Aorta (tissue), 5 donors: ENCODE measurements around the gene RGS6. TPM values are rescaled to one million over a fixed set of nuclear protein-coding genes. Genes with fewer than 3 reads are reported as not detected.
A peak's percentile ranks its signal among the peaks of the same experiment; 100 is the strongest.

Source experiments
- ATAC-seq: fragments of 200-7000 bp; cut with Tn5 transposase; one replicate; pipeline ENCODE4 v1.9.1; 2022; ENCODE audit warnings: moderate library complexity; ENCODE audit not compliant: low FRiP score
- DNase-seq, 2 donors: peaks; one replicate each; pipeline ENCODE4 v3.0.0-alpha.2; 2020
- H3K27ac ChIP-seq, 2 donors: one replicate each; pipeline ENCODE4 v1.5.1; 2013; ENCODE audit warnings: low read length in 2 of 2, mild to moderate bottlenecking in 2 of 2, moderate library complexity in 2 of 2, control low read depth in 1 of 2, inconsistent platforms in 1 of 2, low read depth in 1 of 2
- H3K27me3 ChIP-seq, 2 donors: one replicate each; pipeline ENCODE4 v1.6.1; 2013; ENCODE audit warnings: control low read depth in 1 of 2, low read length in 1 of 2, mild to moderate bottlenecking in 1 of 2, moderate library complexity in 1 of 2; ENCODE audit not compliant: insufficient read depth in 2 of 2, control insufficient read depth in 1 of 2
- H3K36me3 ChIP-seq, 2 donors: one replicate each; pipeline ENCODE4 v1.6.1; 2013; ENCODE audit warnings: control low read depth in 1 of 2, low read length in 1 of 2, mild to moderate bottlenecking in 1 of 2; ENCODE audit not compliant: insufficient read depth in 2 of 2, control insufficient read depth in 1 of 2
- H3K4me1 ChIP-seq, 2 donors: one replicate each; pipeline ENCODE4 v1.6.1; 2013; ENCODE audit warnings: low read length in 2 of 2, control low read depth in 1 of 2, mild to moderate bottlenecking in 1 of 2, moderate library complexity in 1 of 2; ENCODE audit not compliant: insufficient read depth in 2 of 2, control insufficient read depth in 1 of 2
- H3K4me3 ChIP-seq, 2 donors: one replicate each; pipeline ENCODE4 v1.5.1; 2013; ENCODE audit warnings: low read length in 2 of 2, control low read depth in 1 of 2, mild to moderate bottlenecking in 1 of 2
- H3K9me3 ChIP-seq: one replicate; pipeline ENCODE4 v1.6.1; 2013; ENCODE audit warnings: mild to moderate bottlenecking, low read length; ENCODE audit not compliant: control insufficient read depth
- WGBS, 2 donors: extraction: QIAGEN DNeasy Blood & Tissue Kit; methylation state at CpG; one replicate each; pipeline ENCODE4 v1.1.7; 2013; 5-methylcytosine and 5-hydroxymethylcytosine counted together
- intact Hi-C, 2 donors: fragments of 100-400 bp; cut with DNase I; formaldehyde crosslinking; loops; one replicate each; pipeline versions ENCODE4 v1.14.2 to v1.15.0; 2022
- polyA plus RNA-seq, 2 donors: library from polyadenylated mRNA; stranded (reverse); fragments of 200-250 nt; gene quantifications; one replicate each; pipeline ENCODE4 v1.2.3, GENCODE V29; 2013
- total RNA-seq, 2 donors: library from RNA; stranded (reverse); fragmentation: NEBNext Ultra II Directional; extraction: Animal tissue kit (Norgen Biotek cat#: 25700); gene quantifications; one replicate each; pipeline ENCODE4 v1.2.1, GENCODE V29; 2021
- donor health status: healthy with polysubstance abuse.
- donor health status: Bipolar disorder and iron deficiency.
- donor health status: DM: no; HTN: no; CAD: no.
- donor health status: DM: no; HTN: no; CAD: no.
- donor health status: DM: yes; HTN: yes; CAD: no.

Gene RGS6
- total and polyA plus RNA-seq, 4 donors = 0.05 to 2.0 (median 1.8) TPM; not detected in 1

GRCh38 chr14:72608391-72609204, 676.4 kb downstream of the RGS6 start:
- no peaks in the 10 kb centered on the region for H3K9me3 ChIP-seq
- ATAC-seq = no peak
- no peak overlapping the region for H3K4me3 ChIP-seq
- no peak for DNase-seq
- intact Hi-C loops = no loop called here
- no peaks in the 10 kb centered on the region for H3K27me3 ChIP-seq
- 77 to 86% methylated on average over 8 of the region's 8 CpGs for WGBS, 2 donors
- H3K36me3 ChIP-seq = no peaks in the 10 kb centered on the region
- H3K4me1 ChIP-seq = no peaks in the 10 kb centered on the region
- H3K27ac ChIP-seq = no peak overlapping the region

GRCh38 chr14:72609205-72609916, 677.1 kb downstream of the RGS6 start:
- Histone ChIP-seq H3K36me3 (no peaks in the 10 kb centered on the region), H3K4me3 (no peak overlapping the region), H3K27me3 (no peaks in the 10 kb centered on the region), H3K27ac (no peak overlapping the region), H3K9me3 (no peaks in the 10 kb centered on the region), H3K4me1 (no peaks in the 10 kb centered on the region)
- intact Hi-C loops = no loop called here
- 88 to 91% methylated on average over 12 of the region's 12 CpGs for WGBS, 2 donors
- no peak for ATAC-seq
- DNase-seq = no peak

- WGBS, 2 donors = 92 to 94% methylated on average over 12 of the region's 12 CpGs
- H3K36me3 ChIP-seq = no peaks in the 10 kb centered on the region
- no peak overlapping the region for H3K27ac ChIP-seq
- no peak overlapping the region for H3K4me3 ChIP-seq
- no peaks in the 10 kb centered on the region for H3K4me1 ChIP-seq
- no peak for ATAC-seq
- intact Hi-C loops = no loop called here
- H3K9me3 ChIP-seq = no peaks in the 10 kb centered on the region
- DNase-seq = no peak
- no peaks in the 10 kb centered on the region for H3K27me3 ChIP-seq
Measured at GRCh38 chr14:72610096-72610830, 678.0 kb downstream of the RGS6 start.

GRCh38 chr14:72610831-72611200, 678.6 kb downstream of the RGS6 start:
- no peaks in the 10 kb centered on the region for H3K36me3 ChIP-seq
- no peaks in the 10 kb centered on the region for H3K27me3 ChIP-seq
- no peak overlapping the region for H3K27ac ChIP-seq
- intact Hi-C loops = no loop called here
- no peak overlapping the region for H3K4me3 ChIP-seq
- ATAC-seq (no peak), DNase-seq (no peak)
- no peaks in the 10 kb centered on the region for H3K9me3 ChIP-seq
- H3K4me1 ChIP-seq = no peaks in the 10 kb centered on the region
- 63 to 70% methylated on average over 2 of the region's 2 CpGs for WGBS, 2 donors

GRCh38 chr14:72611506-72611905, 679.3 kb downstream of the RGS6 start:
- DNase-seq (no peak), ATAC-seq (no peak)
- 95% methylated on average over 4 of the region's 4 CpGs for WGBS, 2 donors
- intact Hi-C loops = no loop called here
- no peak overlapping the region for H3K4me3 ChIP-seq
- H3K36me3 ChIP-seq = no peaks in the 10 kb centered on the region
- no peaks in the 10 kb centered on the region for H3K9me3 ChIP-seq
- no peaks in the 10 kb centered on the region for H3K27me3 ChIP-seq
- no peak overlapping the region for H3K27ac ChIP-seq
- no peaks in the 10 kb centered on the region for H3K4me1 ChIP-seq

GRCh38 chr14:72612041-72612440, 679.8 kb downstream of the RGS6 start:
- Histone ChIP-seq H3K4me3 (no peak overlapping the region), H3K27me3 (no peaks in the 10 kb centered on the region), H3K9me3 (no peaks in the 10 kb centered on the region), H3K36me3 (no peaks in the 10 kb centered on the region), H3K4me1 (no peaks in the 10 kb centered on the region), H3K27ac (no peak overlapping the region)
- no peak for ATAC-seq
- 92 to 97% methylated on average over 4 of the region's 4 CpGs for WGBS, 2 donors
- DNase-seq = no peak
- intact Hi-C loops = no loop called here

GRCh38 chr14:72613231-72613974, 681.2 kb downstream of the RGS6 start:
- Histone ChIP-seq H3K36me3 (no peaks in the 10 kb centered on the region), H3K4me3 (no peak overlapping the region), H3K9me3 (no peaks in the 10 kb centered on the region), H3K27ac (no peak overlapping the region), H3K4me1 (no peaks in the 10 kb centered on the region), H3K27me3 (no peaks in the 10 kb centered on the region)
- WGBS, 2 donors = 74 to 81% methylated on average over 13 of the region's 13 CpGs
- DNase-seq = peak; percentile 72 to 83
- intact Hi-C loops = no loop called here
- ATAC-seq = no peak

GRCh38 chr14:72613975-72614319, 681.7 kb downstream of the RGS6 start:
- no peak for DNase-seq
- Histone ChIP-seq H3K27me3 (no peaks in the 10 kb centered on the region), H3K4me1 (no peaks in the 10 kb centered on the region), H3K36me3 (no peaks in the 10 kb centered on the region), H3K27ac (no peak overlapping the region), H3K4me3 (no peak overlapping the region), H3K9me3 (no peaks in the 10 kb centered on the region)
- intact Hi-C loops = no loop called here
- 91 to 93% methylated on average over 2 of the region's 2 CpGs for WGBS, 2 donors
- ATAC-seq = no peak
